ENCODE measurements around the gene MSMB.
"Not testable (repeated sequence)": the region's sequence is repeated elsewhere in the genome, so short reads cannot be mapped to it uniquely, and the experiment has no call there.

The MSMB gene

GRCh38 chr10:46070749-46071148 is 24.7 kb upstream of the MSMB start:
- in situ Hi-C loops (cut with MboI; ENCODE audit: low sequenced_read_pairs) = no loop called here

GRCh38 chr10:46069771-46070463 is 23.8 kb upstream of the MSMB start:
- in situ Hi-C loops (cut with MboI; ENCODE audit: low sequenced_read_pairs) = no loop called here

GRCh38 chr10:46068905-46069304 is 22.8 kb upstream of the MSMB start:
- in situ Hi-C loops (cut with MboI; ENCODE audit: low sequenced_read_pairs) = no loop called here

- in situ Hi-C loops (cut with MboI; ENCODE audit: low sequenced_read_pairs) = no loop called here
Observed at GRCh38 chr10:46068117-46068516, 22.0 kb upstream of the MSMB start.

- in situ Hi-C loops (cut with MboI; ENCODE audit: low sequenced_read_pairs) = no loop called here
Observed at GRCh38 chr10:46064269-46064817, 18.3 kb upstream of the MSMB start.

- in situ Hi-C loops (cut with MboI; ENCODE audit: low sequenced_read_pairs) = no loop called here
Observed at GRCh38 chr10:46062723-46063428, 16.8 kb upstream of the MSMB start.

GRCh38 chr10:46060706-46061105 is 14.6 kb upstream of the MSMB start:
- in situ Hi-C loops (cut with MboI; ENCODE audit: low sequenced_read_pairs) = no loop called here

- in situ Hi-C loops (cut with MboI; ENCODE audit: low sequenced_read_pairs) = not testable (repeated sequence)
Observed at GRCh38 chr10:46057927-46058326, 11.9 kb upstream of the MSMB start.

- in situ Hi-C loops (cut with MboI; ENCODE audit: low sequenced_read_pairs) = no loop called here
Observed at GRCh38 chr10:46057038-46057437, 11.0 kb upstream of the MSMB start.

- in situ Hi-C loops (cut with MboI; ENCODE audit: low sequenced_read_pairs) = no loop called here
Observed at GRCh38 chr10:46055771-46056170, 9.7 kb upstream of the MSMB start.

- in situ Hi-C loops (cut with MboI; ENCODE audit: low sequenced_read_pairs) = no loop called here
Observed at GRCh38 chr10:46053534-46054434, 7.7 kb upstream of the MSMB start.

- in situ Hi-C loops (cut with MboI; ENCODE audit: low sequenced_read_pairs) = no loop called here
Observed at GRCh38 chr10:46052791-46053375, 6.8 kb upstream of the MSMB start.

GRCh38 chr10:46052057-46052790 is 6.2 kb upstream of the MSMB start:
- in situ Hi-C loops (cut with MboI; ENCODE audit: low sequenced_read_pairs) = no loop called here

GRCh38 chr10:46050941-46051623 is 5.0 kb upstream of the MSMB start:
- in situ Hi-C loops (cut with MboI; ENCODE audit: low sequenced_read_pairs) = no loop called here

GRCh38 chr10:46049497-46049831 is 3.4 kb upstream of the MSMB start:
- in situ Hi-C loops (cut with MboI; ENCODE audit: low sequenced_read_pairs) = not testable (repeated sequence)

GRCh38 chr10:46048152-46048551 is 2.1 kb upstream of the MSMB start:
- in situ Hi-C loops (cut with MboI; ENCODE audit: low sequenced_read_pairs) = no loop called here

GRCh38 chr10:46042527-46042926 is 3.5 kb downstream of the MSMB start:
- in situ Hi-C loops (cut with MboI; ENCODE audit: low sequenced_read_pairs) = no loop called here

- in situ Hi-C loops (cut with MboI; ENCODE audit: low sequenced_read_pairs) = no loop called here
Observed at GRCh38 chr10:46040004-46040403, 6.1 kb downstream of the MSMB start.

GRCh38 chr10:46037107-46037825 is 8.8 kb downstream of the MSMB start:
- in situ Hi-C loops (cut with MboI; ENCODE audit: low sequenced_read_pairs) = no loop called here
